Left colon (tissue), 2 donors: ENCODE measurements around the gene NUP42. TPM values are rescaled to one million over a fixed set of nuclear protein-coding genes. Genes with fewer than 3 reads are reported as not detected.

Experiments used
- ATAC-seq: fragments of 200-7000 bp; cut with Tn5 transposase; one replicate; pipeline ENCODE4 v1.9.1; 2020; ENCODE audit warnings: mild to moderate bottlenecking, moderate library complexity
- DNase-seq, 2 donors: peaks; one replicate each; pipeline ENCODE4 v3.0.0-alpha.2; 2020
- intact Hi-C, 2 donors: fragments of 100-400 bp; cut with DNase I in 1 of 2; cut with micrococcal nuclease in 1 of 2; formaldehyde crosslinking; loops; one replicate each; pipeline versions ENCODE4 v1.11.2 to v1.14.0; 2022; cut with DNase I, micrococcal nuclease
- long read RNA-seq: library from polyadenylated mRNA; unstranded; transcript quantifications from one replicate; pipeline ENCODE4 v2.0.0, GENCODE V29; 2021
- total RNA-seq, 2 donors: library from RNA; stranded (reverse); fragmentation: NEBNext Ultra II Directional; extraction: Animal tissue kit (Norgen Biotek cat#: 25700); gene quantifications; one replicate each; pipeline ENCODE4 v1.2.1, GENCODE V29; 2021
- donor health status: DM: no; HTN: no; CAD: no.
- donor health status: DM: yes; HTN: yes; CAD: no.

NUP42 gene, protein sequence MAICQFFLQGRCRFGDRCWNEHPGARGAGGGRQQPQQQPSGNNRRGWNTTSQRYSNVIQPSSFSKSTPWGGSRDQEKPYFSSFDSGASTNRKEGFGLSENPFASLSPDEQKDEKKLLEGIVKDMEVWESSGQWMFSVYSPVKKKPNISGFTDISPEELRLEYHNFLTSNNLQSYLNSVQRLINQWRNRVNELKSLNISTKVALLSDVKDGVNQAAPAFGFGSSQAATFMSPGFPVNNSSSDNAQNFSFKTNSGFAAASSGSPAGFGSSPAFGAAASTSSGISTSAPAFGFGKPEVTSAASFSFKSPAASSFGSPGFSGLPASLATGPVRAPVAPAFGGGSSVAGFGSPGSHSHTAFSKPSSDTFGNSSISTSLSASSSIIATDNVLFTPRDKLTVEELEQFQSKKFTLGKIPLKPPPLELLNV
- total RNA-seq = 10 to 100 TPM; 21.1 to 30.8 TPM
- long read RNA-seq, transcript NUPL2-201 (7 exons, 1,795 nt) = major isoform, 11 of 16 reads
- long read RNA-seq, partial matches to known transcripts = 1 of 16 reads
- long read RNA-seq, other reads (novel, unspliced or antisense) = 3 of 16 reads

- ATAC-seq = peak; percentile 99
- peak; percentile 96 to 97 for DNase-seq
- intact Hi-C loops = loop anchor here in 1 of 2 donors (5.0 kb wide), 1 partner anchor 75 kb away; the partner anchor contains the start of gene KLHL7
These were observed at the start of gene NUP42 for GRCh38 chr7:23181684-23182553. NUP42 (plus strand) TSS chr7:23182048; CDS start chr7:23182086, 38 bp downstream.

DNA sequence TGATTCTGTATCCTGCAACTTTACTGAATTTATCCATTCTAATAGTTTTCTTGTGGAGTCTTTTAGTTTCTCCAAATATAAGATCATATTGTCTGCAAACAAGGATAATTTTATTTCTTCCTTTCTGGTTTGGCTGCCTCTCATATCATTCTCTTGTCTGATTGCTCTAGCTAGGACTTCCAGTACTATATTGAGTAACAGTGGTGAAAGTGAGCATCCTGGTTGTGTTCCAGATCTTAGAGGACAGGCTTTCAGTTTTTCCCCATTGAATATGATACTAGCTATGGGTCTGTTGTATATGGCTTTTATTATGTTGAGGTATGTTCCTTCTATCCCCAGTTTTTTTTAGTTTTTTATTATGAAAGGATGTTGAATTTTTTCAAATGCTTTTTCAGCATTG is 48.1 kb upstream of the NUP42 start:
- no peak for ATAC-seq
- intact Hi-C loops = no loop called here
- DNase-seq = no peak

DNA sequence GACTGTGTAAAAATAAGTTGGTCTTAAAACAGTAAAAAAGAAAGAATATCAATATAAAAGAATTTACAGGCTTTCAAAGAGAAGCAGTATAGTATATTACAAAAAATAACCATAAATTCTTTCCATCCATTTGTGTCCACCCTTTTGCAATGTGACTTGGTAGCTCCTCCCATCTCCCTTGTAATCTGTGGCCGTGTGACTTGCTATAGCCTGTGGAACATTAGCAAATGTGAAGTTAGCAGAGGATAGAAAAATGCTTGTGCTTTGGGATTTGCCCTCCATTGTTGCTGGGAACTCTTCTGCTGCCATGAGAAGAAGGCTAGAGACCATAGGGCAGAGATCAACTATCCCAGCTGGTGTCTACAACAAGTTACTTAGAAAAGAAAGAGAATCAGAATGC is 46.1 kb upstream of the NUP42 start:
- no peak for DNase-seq

GRCh38 chr7:23136216-23136615 is 45.6 kb upstream of the NUP42 start:
- intact Hi-C loops = no loop called here
- ATAC-seq (no peak), DNase-seq (no peak)

More for the DNA sequence above, 46.1 kb upstream of the NUP42 start:
- ATAC-seq = no peak
- intact Hi-C loops = no loop called here

GRCh38 chr7:23157679-23158078 is 24.2 kb upstream of the NUP42 start:
- ATAC-seq (no peak), DNase-seq (no peak)
- intact Hi-C loops = no loop called here

DNA sequence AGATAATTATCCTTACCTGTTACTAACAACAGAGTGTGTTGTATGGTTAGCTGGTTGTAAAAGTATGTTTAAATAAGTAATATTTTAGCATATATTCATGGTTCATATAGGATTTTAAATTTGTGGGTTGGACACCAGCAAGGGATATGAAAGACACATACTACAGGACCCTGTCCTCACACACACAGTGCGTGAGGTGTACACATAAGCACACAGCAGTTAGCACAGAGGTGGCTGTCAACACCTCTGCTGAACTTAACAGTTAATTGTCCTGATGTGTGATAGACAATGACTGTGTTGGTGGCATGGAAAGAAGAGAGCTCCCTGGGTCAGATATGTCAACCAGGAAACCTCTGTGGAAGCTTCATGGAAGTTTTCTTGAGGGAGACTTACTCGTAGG is 23.3 kb upstream of the NUP42 start:
- no peak for DNase-seq
- intact Hi-C loops = no loop called here

GRCh38 chr7:23161482-23161881 is 20.4 kb upstream of the NUP42 start:
- no peak for ATAC-seq
- intact Hi-C loops = no loop called here
- no peak for DNase-seq

More for the DNA sequence above, 23.3 kb upstream of the NUP42 start:
- ATAC-seq = no peak

- intact Hi-C loops = no loop called here
- DNase-seq = no peak
- no peak for ATAC-seq
These were observed 17.0 kb upstream of the NUP42 start for GRCh38 chr7:23164846-23165245.

GRCh38 chr7:23165316-23165715 is 16.5 kb upstream of the NUP42 start:
- intact Hi-C loops = no loop called here
- ATAC-seq = no peak
- DNase-seq = no peak

DNA sequence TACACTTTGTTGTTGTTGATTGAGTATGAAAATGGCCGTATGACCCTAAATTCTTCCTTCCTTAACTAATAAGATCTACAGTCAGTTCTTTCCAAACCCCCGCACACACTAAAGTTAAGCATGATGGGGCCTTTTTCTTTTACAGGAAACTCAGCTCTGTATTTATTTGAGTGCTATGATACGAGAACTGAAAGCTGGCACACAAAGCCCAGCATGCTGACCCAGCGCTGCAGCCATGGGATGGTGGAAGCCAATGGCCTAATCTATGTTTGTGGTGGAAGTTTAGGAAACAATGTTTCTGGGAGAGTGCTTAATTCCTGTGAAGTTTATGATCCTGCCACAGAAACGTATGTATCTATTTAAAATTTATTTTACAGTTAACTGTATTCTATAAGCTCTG is 14.2 kb upstream of the NUP42 start:
- no peak for ATAC-seq
- intact Hi-C loops = no loop called here
- no peak for DNase-seq

DNA sequence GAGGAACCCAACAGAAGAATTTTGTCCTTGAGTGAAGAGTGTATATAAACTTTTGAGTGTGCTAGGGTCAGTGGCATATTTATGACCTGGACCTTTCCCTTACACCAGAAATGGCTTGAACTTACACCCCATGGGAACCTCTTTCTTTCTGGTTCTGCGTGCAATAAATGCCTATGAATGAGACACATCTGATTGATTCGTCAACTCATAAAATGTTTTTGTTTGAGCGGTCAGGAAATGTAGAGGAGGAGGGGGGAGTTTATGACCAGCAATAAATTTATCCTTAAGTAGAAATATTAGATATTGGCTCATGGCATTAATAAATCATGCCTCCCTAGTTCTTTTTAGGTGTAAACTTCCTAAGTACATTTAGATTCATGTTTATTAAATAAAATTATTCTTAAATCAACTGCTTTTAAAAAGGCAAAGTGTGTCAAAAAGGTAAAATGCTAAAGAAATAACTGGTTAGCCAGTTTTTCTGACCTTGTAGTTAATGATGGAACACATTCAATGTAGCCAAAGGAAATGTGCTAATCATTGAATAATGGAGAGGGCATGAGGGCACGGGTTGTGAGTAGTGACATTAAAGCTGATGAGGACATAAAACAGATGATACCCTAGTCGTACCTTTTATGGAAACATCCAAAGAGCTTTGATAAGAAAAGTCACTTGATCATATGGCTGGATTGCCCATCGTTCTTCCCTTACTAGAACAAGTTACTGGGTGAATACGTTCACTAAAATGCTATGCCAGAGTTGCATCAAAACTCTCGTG is 13.6 kb upstream of the NUP42 start:
- DNase-seq (no peak), ATAC-seq (no peak)
- intact Hi-C loops = no loop called here

GRCh38 chr7:23175938-23176337 is 5.9 kb upstream of the NUP42 start:
- no peak for DNase-seq
- intact Hi-C loops = no loop called here
- no peak for ATAC-seq

GRCh38 chr7:23183279-23184012 is 1.6 kb downstream of the NUP42 start:
- DNase-seq (no peak), ATAC-seq (no peak)
- intact Hi-C loops = loop anchor here in 1 of 2 donors (5.0 kb wide), 1 partner anchor 76 kb away; the partner anchor contains the start of gene KLHL7

DNA sequence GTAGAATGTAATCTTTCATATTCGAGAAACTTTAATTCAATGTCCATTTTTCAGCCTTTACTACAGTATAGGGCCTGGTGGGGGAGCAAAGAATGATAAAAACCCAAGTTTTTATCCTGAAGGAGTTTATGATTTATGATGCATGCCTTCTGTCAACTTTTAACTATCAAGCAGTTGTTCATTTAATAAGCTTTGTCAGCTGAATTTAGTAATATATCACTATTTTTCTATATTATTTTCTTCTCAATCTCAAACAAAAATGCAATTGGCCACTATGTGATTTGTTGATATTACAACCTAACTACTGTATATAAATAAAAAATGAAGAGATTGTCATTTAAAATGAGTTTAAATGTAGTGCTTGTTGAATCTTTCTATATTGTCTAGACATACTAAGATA is 2.4 kb downstream of the NUP42 start:
- ATAC-seq (no peak), DNase-seq (no peak)
- intact Hi-C loops = loop anchor here in 1 of 2 donors (5.0 kb wide), 1 partner anchor 77 kb away; the partner anchor contains the start of gene KLHL7

DNA sequence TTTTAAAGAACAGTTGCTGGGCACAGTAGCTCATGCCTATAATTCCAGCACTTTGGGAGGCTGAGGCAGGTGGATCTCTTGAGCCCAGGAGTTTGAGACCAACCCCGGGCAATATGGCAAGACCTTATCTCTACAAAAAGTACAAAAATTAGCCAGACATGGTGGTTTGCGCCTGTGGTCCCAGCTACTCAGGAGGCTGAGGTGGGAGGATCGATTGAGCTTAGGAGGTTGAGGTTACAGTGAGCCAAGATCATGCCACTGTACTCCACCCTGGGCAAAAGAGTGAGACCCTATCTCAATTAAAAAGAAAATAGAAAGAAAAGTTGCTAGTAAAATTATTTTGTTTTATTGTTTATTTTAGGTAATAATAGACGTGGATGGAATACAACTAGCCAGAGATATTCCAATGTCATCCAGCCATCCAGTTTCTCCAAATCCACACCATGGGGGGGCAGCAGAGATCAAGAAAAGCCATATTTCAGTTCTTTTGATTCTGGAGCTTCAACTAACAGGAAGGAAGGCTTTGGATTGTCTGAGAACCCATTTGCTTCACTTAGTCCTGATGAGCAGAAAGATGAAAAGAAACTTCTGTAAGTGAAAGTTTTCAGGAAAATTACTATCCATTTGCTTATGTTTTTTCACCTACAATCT is 3.0 kb downstream of the NUP42 start:
- ATAC-seq = no peak
- intact Hi-C loops = loop anchor here in 1 of 2 donors (5.0 kb wide), 1 partner anchor 78 kb away; the partner anchor contains the start of gene KLHL7
- DNase-seq = peak in 1 of 2 donors; percentile 48

- intact Hi-C loops = no loop called here
- DNase-seq (no peak), ATAC-seq (no peak)
These were observed 4.1 kb downstream of the NUP42 start for GRCh38 chr7:23185980-23186379.

GRCh38 chr7:23191022-23191421 is 9.2 kb downstream of the NUP42 start:
- ATAC-seq (no peak), DNase-seq (no peak)
- intact Hi-C loops = no loop called here
